K562 (cell line): ENCODE data around the gene IFT52. TPM values are rescaled to one million over a fixed set of nuclear protein-coding genes. Genes with fewer than 3 reads are reported as not detected.

Experiments used
- ATAC-seq: fragments of 200-7000 bp; cut with Tn5 transposase; 3 replicates; pipeline ENCODE4 v1.9.1; 2020; ENCODE audit warnings: moderate library complexity
- BruUV-seq: library from RNA; stranded (reverse); fragments of 400-500 nt; replicated peaks from 2 replicates; lab custom pipeline; 2021; lab: Mats Ljungman, UMichigan
- CTCF ChIA-PET: fragments of 300-600 bp; formaldehyde crosslinking; extraction: SDS; loops from one replicate; lab custom pipeline; 2021; ENCODE audit warnings: low intra/inter-chr PET ratio; lab: Yijun Ruan, JAX
- POLR2A ChIA-PET: fragments of 300-600, 350-650 bp; sonication (Branson Sonifier 250); formaldehyde crosslinking; extraction: SDS; loops from one replicate; lab custom pipeline; 2021; ENCODE audit warnings: antibody characterized with exemption, inconsistent platforms; lab: Yijun Ruan, JAX
- DNase-seq, 4 experiments: peaks; one replicate each; pipeline versions ENCODE4 v3.0.0 to v3.0.0-alpha.2; 2011 to 2018; ENCODE audit warnings: low spot score in 3 of 4, mixed read lengths in 3 of 4; ENCODE audit errors: extremely low read depth in 1 of 4
- FAIRE-seq: peaks from 2 replicates; lab custom pipeline; 2011; peaks lifted over from hg19 to GRCh38; lab: Jason Lieb, UNC
- H2AFZ ChIP-seq: 2 replicates; pipeline ENCODE4 v1.6.0; 2011; ENCODE audit warnings: low read depth, low read length, control low read depth, inconsistent platforms
- H3K27ac ChIP-seq: fragments of 200-600 bp; 3 replicates; pipeline ENCODE4 v1.8.0; 2011; ENCODE audit warnings: low read depth, mild to moderate bottlenecking, control low read depth, inconsistent platforms, low read length, moderate library complexity, mixed read lengths; ENCODE audit errors: extremely low read depth
- H3K27me3 ChIP-seq, 2 experiments: fragments of 300-600 bp in 1 of 2; 2 replicates in 1 of 2; 3 replicates in 1 of 2; pipeline versions ENCODE4 v1.6.0 to v1.8.0; 2011; ENCODE audit warnings: inconsistent platforms in 2 of 2, low read length in 2 of 2, mild to moderate bottlenecking in 1 of 2, mixed read lengths in 1 of 2, moderate library complexity in 1 of 2; ENCODE audit not compliant: control insufficient read depth in 2 of 2, insufficient read depth in 2 of 2
- H3K36me3 ChIP-seq: fragments of 300-600 bp; 3 replicates; pipeline ENCODE4 v1.8.0; 2011; ENCODE audit warnings: mild to moderate bottlenecking, low read length, inconsistent platforms; ENCODE audit not compliant: control insufficient read depth, insufficient read depth
- H3K4me1 ChIP-seq, 2 experiments: fragments of 200-600 bp in 1 of 2; replicated peaks in 1 of 2; 2 replicates in 1 of 2; 3 replicates in 1 of 2; pipeline versions ENCODE4 v1.5.1 to v1.8.0; 2011; ENCODE audit warnings: inconsistent platforms in 2 of 2, low read length in 2 of 2, mild to moderate bottlenecking in 1 of 2, mixed read lengths in 1 of 2, moderate library complexity in 1 of 2; ENCODE audit not compliant: control insufficient read depth in 2 of 2, insufficient read depth in 2 of 2
- H3K4me2 ChIP-seq: 2 replicates; pipeline ENCODE4 v1.6.1; 2011; ENCODE audit warnings: low read length, control low read depth, inconsistent platforms, mixed read lengths; ENCODE audit not compliant: insufficient read depth
- H3K4me3 ChIP-seq: fragments of 200-600 bp; sonication (generic), shearing (Covaris generic); 2 replicates; pipeline ENCODE4 v1.5.1; 2016; ENCODE audit warnings: control low read depth, inconsistent platforms
- H3K79me2 ChIP-seq: fragments of 200-600 bp; 3 replicates; pipeline ENCODE4 v1.8.0; 2011; ENCODE audit warnings: low read length, inconsistent platforms; ENCODE audit not compliant: control insufficient read depth, insufficient read depth
- H3K9ac ChIP-seq, 2 experiments: 2 replicates each; pipeline versions ENCODE4 v1.6.0 to v1.6.1; 2011; ENCODE audit warnings: low read depth in 2 of 2, low read length in 2 of 2, control low read depth in 1 of 2, inconsistent platforms in 1 of 2, mild to moderate bottlenecking in 1 of 2, mixed read lengths in 1 of 2; ENCODE audit not compliant: insufficient read depth in 1 of 2
- H3K9me1 ChIP-seq: one replicate; pipeline ENCODE4 v1.6.0; 2011; ENCODE audit warnings: inconsistent platforms, mild to moderate bottlenecking, low read length, moderate library complexity; ENCODE audit not compliant: control insufficient read depth, insufficient read depth
- H3K9me3 ChIP-seq: replicated peaks from 2 replicates; pipeline ENCODE4 v1.5.1; 2011; ENCODE audit warnings: low read depth, low read length, inconsistent platforms; ENCODE audit not compliant: control insufficient read depth, insufficient read depth
- H4K20me1 ChIP-seq: replicated peaks from 2 replicates; pipeline ENCODE4 v1.6.1; 2011; ENCODE audit warnings: low read length, inconsistent platforms, mixed read lengths; ENCODE audit not compliant: control insufficient read depth, insufficient read depth
- ARID2 ChIP-seq: fragments of 450-650 bp; IDR thresholded peaks from 2 replicates; pipeline ENCODE4 v1.6.1; 2017; ENCODE audit warnings: antibody characterized with exemption, mild to moderate bottlenecking
- FOXJ3 ChIP-seq: sonication (generic); formaldehyde crosslinking; IDR thresholded peaks from 2 replicates; pipeline ENCODE4 v1.4.0; 2020; ENCODE audit warnings: mild to moderate bottlenecking, missing genetic modification reagents
- HDAC8 ChIP-seq: fragments of 450-650 bp; IDR thresholded peaks from 2 replicates; pipeline ENCODE4 v1.6.1; 2016; ENCODE audit warnings: mild to moderate bottlenecking, missing genetic modification characterization, moderate library complexity, missing compliant biosample characterization
- MIER1 ChIP-seq: fragments of 450-650 bp; IDR thresholded peaks from 2 replicates; pipeline ENCODE4 v1.6.1; 2016; ENCODE audit warnings: antibody characterized with exemption, mild to moderate bottlenecking, low read depth
- NR3C1 ChIP-seq: sonication (generic); formaldehyde crosslinking; IDR thresholded peaks from 2 replicates; pipeline ENCODE4 v1.8.1; 2022; ENCODE audit warnings: missing genetic modification reagents
- PREB ChIP-seq: sonication (generic); formaldehyde crosslinking; IDR thresholded peaks from 2 replicates; pipeline ENCODE4 v1.8.1; 2023; ENCODE audit warnings: mild to moderate bottlenecking, missing genetic modification reagents
- ZEB2 ChIP-seq: fragments of 450-650 bp; IDR thresholded peaks from 2 replicates; pipeline ENCODE4 v1.6.1; 2016
- ZNF695 ChIP-seq: fragments of 450-650 bp; formaldehyde crosslinking; IDR thresholded peaks from 2 replicates; pipeline ENCODE4 v1.4.0; 2020; ENCODE audit warnings: mild to moderate bottlenecking, moderate library complexity
- WGBS: fragments of 100-300 bp; shearing (Covaris generic); methylation state at CpG from one replicate; pipeline ENCODE4 v1.1.6; 2016; ENCODE audit warnings: low coverage, mixed read lengths; ENCODE audit not compliant: insufficient coverage; ENCODE audit errors: missing lambda C conversion rate; 5-methylcytosine and 5-hydroxymethylcytosine counted together
- in situ Hi-C: fragments of 300-500 bp; cut with MboI; formaldehyde crosslinking; loops from 4 replicates; pipeline ENCODE4 v1.15.0; 2018; ENCODE audit warnings: inconsistent platforms, mixed read lengths
- intact Hi-C: fragments of 100-400 bp; cut with micrococcal nuclease; formaldehyde crosslinking; loops from 2 replicates; pipeline ENCODE4 v1.14.2; 2022
- polyA plus RNA-seq, 8 experiments: library from polyadenylated mRNA; depleted of rRNA in 4 of 8; stranded (reverse) in 5 of 8; unstranded in 3 of 8; fragments of >200 nt; fragmentation: Nextera tagmentation in 2 of 8; fragmentation: Illumina TruSeq in 1 of 8; extraction: Ambion mirVana in 2 of 8; extraction: Trizol in 1 of 8; gene quantifications; 2 replicates each; pipeline versions ENCODE4 v1.2.1 to v1.2.3, GENCODE V29; 2011 to 2014; ENCODE audit warnings: inconsistent platforms in 1 of 8, missing spikeins in 1 of 8
- total RNA-seq, 7 experiments: library from RNA; depleted of rRNA in 6 of 7; stranded (reverse); fragments of >200 nt in 6 of 7; fragmentation: Illumina TruSeq in 2 of 7; extraction: Trizol in 2 of 7; gene quantifications; 2 replicates each; pipeline versions ENCODE4 v1.2.1 to v1.2.3, GENCODE V29; 2011 to 2021; ENCODE audit warnings: low replicate concordance in 1 of 7

IFT52 gene
- total and polyA plus RNA-seq, 9 of the 15 experiments (the other 6 are each of a cell fraction or from before 2014, with no cell fraction given) = 11.0 to 31.4 (median 20.4) TPM

GRCh38 chr20:43571771-43572170, 19.0 kb upstream of the IFT52 start:
- FAIRE-seq (no peak), ATAC-seq (no peak), DNase-seq (no peak)
- Histone ChIP-seq H3K27me3 (no peaks in the 10 kb centered on the region), H3K4me2 (no peak overlapping the region), H3K9ac (peak overlapping the region in 1 of 2 experiments; percentile 66; a peak in 1 of 4 replicates), H3K79me2 (no peaks in the 10 kb centered on the region), H4K20me1 (no peaks in the 10 kb centered on the region), H2AFZ (no peak overlapping the region), H3K9me3 (no peaks in the 10 kb centered on the region; the same call in 1 of the 2 replicates), H3K4me1 (peaks cover 6 to 7% of the 10 kb centered on the region in 2 experiments; a peak in 3 of 5 replicates), H3K27ac (no peak overlapping the region), H3K4me3 (no peak overlapping the region), H3K36me3 (no peaks in the 10 kb centered on the region), H3K9me1 (no peaks in the 10 kb centered on the region)
- in situ Hi-C loops (no loop called here), intact Hi-C loops (loop anchor here (1.0 kb wide), 1 partner anchor 120 kb away; no protein-coding TSS in a partner anchor)
- POLR2A ChIA-PET = interaction anchor here (4.1 kb wide), 1 partner anchor 13 kb away, joined by 24 read pairs; the partner anchor contains the start of gene SGK2
- BruUV-seq = no TSS peak
- 58% methylated on average over 6 of the region's 6 CpGs for WGBS
- CTCF ChIA-PET = interaction anchor here (1.7 kb wide), 1 partner anchor 120 kb away, joined by 7 read pairs; no protein-coding TSS in a partner anchor
- TF ChIP-seq PREB (CRISPR knock-in tag) = no peak
- no peak for TF ChIP-seq MIER1
- no peak for TF ChIP-seq ZEB2
- TF ChIP-seq ZNF695 (CRISPR knock-in tag) = no peak
- TF ChIP-seq HDAC8 (tag) = no peak
- TF ChIP-seq FOXJ3 (CRISPR knock-in tag) = no peak
- no peak for TF ChIP-seq NR3C1 (CRISPR knock-in tag)
- no peak for TF ChIP-seq ARID2
